ENCODE data around the gene UBIAD1. TPM values are rescaled to one million over a fixed set of nuclear protein-coding genes. Genes with fewer than 3 reads are reported as not detected.

UBIAD1 gene
- total RNA-seq, 1 donor from 2014 or later = 14.6 TPM

DNA sequence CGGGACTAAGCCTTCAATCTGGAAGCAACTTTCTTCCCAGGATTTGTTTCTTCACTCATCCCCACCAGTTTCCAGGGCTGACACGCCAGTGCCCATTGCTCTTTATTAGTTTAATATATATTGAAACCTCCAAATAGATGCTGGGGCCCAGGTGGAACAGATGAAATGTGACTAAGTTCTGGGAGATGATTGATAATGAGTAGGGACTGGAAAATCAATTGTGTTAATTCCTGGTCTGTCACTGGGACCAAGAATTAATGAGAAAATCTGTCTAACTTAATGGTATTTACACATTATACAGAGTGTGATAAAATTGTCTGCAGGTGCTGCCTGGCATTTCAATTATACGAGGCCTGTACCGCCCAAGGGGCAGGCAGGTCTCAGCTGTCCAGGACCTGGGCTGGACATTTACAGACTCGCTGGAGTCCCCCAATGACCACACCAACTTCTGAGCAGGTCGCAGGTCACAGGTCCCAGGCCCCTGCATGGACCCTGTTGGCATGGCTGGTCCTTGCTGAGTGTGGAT lies 35.8 kb downstream of the UBIAD1 start:
- no peaks in the 10 kb centered on the region for H3K9me3 Mint-ChIP-seq
- peaks cover 28% of the 10 kb centered on the region for H3K27me3 Mint-ChIP-seq (ENCODE audit: low read depth)
- H3K4me3 Mint-ChIP-seq = no peak overlapping the region
- TF ChIP-seq, protein P1, sequence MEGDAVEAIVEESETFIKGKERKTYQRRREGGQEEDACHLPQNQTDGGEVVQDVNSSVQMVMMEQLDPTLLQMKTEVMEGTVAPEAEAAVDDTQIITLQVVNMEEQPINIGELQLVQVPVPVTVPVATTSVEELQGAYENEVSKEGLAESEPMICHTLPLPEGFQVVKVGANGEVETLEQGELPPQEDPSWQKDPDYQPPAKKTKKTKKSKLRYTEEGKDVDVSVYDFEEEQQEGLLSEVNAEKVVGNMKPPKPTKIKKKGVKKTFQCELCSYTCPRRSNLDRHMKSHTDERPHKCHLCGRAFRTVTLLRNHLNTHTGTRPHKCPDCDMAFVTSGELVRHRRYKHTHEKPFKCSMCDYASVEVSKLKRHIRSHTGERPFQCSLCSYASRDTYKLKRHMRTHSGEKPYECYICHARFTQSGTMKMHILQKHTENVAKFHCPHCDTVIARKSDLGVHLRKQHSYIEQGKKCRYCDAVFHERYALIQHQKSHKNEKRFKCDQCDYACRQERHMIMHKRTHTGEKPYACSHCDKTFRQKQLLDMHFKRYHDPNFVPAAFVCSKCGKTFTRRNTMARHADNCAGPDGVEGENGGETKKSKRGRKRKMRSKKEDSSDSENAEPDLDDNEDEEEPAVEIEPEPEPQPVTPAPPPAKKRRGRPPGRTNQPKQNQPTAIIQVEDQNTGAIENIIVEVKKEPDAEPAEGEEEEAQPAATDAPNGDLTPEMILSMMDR (IDR thresholded peaks at IDR 0.05; ENCODE audit: unreplicated experiment) = no peak
- H3K4me1 Mint-ChIP-seq = peaks cover 4% of the 10 kb centered on the region
- H3K27ac Mint-ChIP-seq = no peak overlapping the region
- no peak for DNase-seq (ENCODE audit: low spot score in 2 of 2, unreplicated experiment in 2 of 2)
- no peaks in the 10 kb centered on the region for H3K36me3 Mint-ChIP-seq

DNA sequence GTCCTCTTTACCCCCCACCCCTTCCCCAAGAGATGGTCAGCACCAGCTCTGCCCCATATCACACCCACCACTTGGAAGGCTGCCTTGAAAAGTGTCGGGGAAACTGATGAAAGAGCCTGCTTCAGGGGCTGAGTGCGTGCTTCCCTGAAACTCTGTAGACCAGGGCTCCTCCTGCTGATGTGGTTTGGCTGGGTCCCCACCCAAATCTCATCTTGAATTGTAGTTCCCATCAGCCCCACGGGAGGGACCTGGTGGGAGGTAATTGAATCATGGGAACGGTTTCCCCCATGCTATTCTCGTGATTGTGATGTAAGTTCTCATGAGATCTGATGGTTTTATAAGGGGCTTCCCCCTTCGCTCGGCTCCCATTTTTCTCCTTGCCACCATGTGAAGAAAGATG lies 36.4 kb downstream of the UBIAD1 start:
- Mint-ChIP-seq H3K9me3 (no peaks in the 10 kb centered on the region), H3K27me3 (ENCODE audit: low read depth) (peaks cover 28% of the 10 kb centered on the region), H3K4me3 (no peak overlapping the region), H3K36me3 (no peaks in the 10 kb centered on the region), H3K4me1 (peaks cover 4% of the 10 kb centered on the region), H3K27ac (no peak overlapping the region)
- no peak for DNase-seq (ENCODE audit: low spot score in 2 of 2, unreplicated experiment in 2 of 2)
- TF ChIP-seq, protein P1 (IDR thresholded peaks at IDR 0.05; ENCODE audit: unreplicated experiment) = no peak

DNA sequence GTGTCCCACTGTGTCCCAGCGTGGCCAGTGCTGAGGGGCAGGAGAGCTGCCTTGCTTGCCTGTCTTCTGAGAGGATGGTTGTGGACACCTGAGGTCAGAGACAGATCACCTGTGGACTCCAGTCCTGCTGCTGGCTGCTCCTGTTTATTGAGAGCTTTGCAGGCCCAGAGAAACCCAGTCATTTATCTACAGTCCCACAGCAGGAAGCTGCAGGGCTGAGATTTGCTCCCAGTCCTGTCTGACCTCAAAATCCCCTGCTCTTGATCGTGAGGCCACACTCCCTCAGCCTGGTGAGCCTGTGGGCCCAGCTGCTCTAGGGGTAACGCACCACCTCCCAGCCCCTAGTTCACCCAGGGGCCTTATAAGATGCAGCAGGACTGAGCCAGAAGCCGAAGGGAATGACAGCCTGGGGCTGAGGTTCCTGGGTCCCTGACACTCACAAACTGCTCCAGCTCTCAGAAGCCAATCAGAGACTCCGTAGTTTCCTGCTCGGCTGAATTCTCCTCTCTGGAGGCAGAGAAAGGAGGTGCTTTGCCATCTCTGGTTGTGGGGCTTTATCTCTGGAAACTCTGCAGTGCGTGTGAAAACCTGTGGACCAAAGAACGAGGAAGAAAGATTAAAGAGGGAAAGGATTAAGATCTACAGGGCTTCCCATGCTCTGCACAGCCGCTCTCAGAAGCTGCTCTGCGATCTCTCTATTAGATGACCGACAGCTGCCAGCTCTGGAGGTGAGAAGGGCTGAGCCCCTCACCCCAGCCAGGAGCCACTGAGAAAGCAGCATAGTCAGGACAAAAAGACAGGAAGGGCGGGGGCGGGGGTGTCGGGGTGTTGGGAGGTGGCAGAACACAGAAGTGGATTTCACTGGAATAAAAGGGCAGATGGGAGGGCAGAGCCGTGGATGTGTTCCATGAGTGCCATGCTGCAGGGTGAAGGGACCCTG lies 39.1 kb downstream of the UBIAD1 start:
- Mint-ChIP-seq H3K4me3 (no peak overlapping the region), H3K27ac (no peak overlapping the region), H3K9me3 (no peaks in the 10 kb centered on the region)

DNA sequence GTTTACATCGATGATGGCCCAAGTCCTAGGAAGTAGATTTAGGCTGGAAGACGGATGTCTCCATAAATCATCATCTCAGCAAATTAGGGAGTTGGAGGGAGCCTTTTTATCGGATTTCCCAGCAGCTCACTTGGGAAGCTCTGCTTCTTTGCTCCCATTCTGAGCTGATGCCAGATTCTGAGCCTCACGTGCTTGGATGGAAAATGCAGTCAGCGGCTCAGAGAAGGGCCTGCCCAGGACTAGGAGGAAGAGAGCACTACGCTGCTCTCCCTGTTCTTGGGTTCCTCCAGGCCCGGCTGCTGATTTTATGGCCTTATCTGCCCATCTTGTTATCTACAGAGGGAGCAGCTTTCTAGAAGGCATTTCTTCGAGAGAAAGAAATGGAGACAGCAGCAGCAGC lies 42.0 kb downstream of the UBIAD1 start:
- Mint-ChIP-seq H3K9me3 (no peaks in the 10 kb centered on the region), H3K27me3 (ENCODE audit: low read depth) (peaks cover 37% of the 10 kb centered on the region), H3K36me3 (no peaks in the 10 kb centered on the region), H3K4me3 (no peak overlapping the region), H3K27ac (no peak overlapping the region), H3K4me1 (peaks cover 16% of the 10 kb centered on the region)
- TF ChIP-seq, protein P1 (IDR thresholded peaks at IDR 0.05; ENCODE audit: unreplicated experiment) = no peak
- no peak for DNase-seq (ENCODE audit: low spot score in 2 of 2, unreplicated experiment in 2 of 2)

More for the DNA sequence above, 39.1 kb downstream of the UBIAD1 start:
- TF ChIP-seq, protein P1 (IDR thresholded peaks at IDR 0.05; ENCODE audit: unreplicated experiment) = no peak
- no peak for DNase-seq (ENCODE audit: low spot score in 2 of 2, unreplicated experiment in 2 of 2)
- Mint-ChIP-seq H3K4me1 (peaks cover 16% of the 10 kb centered on the region), H3K27me3 (ENCODE audit: low read depth) (peaks cover 36% of the 10 kb centered on the region), H3K36me3 (no peaks in the 10 kb centered on the region)

DNA sequence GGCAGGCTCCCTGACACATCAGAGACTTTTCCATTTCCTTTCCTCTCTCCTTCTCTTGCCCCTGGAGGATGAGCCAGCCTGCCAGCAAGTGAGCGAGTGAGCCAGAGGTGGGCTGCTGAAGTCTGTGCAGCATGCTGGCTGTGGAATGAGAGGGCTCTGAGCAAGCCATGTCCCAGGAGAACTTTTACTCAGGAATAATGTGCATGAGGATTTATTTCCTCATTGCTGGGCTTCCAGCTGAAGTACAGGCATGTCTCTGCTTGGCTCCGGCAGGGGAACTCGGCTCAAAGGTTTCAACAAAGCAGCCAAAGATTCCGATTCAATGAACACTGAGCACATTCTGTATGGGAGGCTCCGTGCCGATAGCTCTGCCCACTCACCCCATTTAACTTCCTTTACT lies 43.7 kb downstream of the UBIAD1 start:
- Mint-ChIP-seq H3K27me3 (ENCODE audit: low read depth) (peaks cover 31% of the 10 kb centered on the region), H3K4me3 (no peak overlapping the region), H3K36me3 (no peaks in the 10 kb centered on the region), H3K9me3 (no peaks in the 10 kb centered on the region), H3K27ac (no peak overlapping the region), H3K4me1 (peaks cover 22% of the 10 kb centered on the region)
- TF ChIP-seq, protein P1 (IDR thresholded peaks at IDR 0.05; ENCODE audit: unreplicated experiment) = no peak
- DNase-seq (ENCODE audit: low spot score in 2 of 2, unreplicated experiment in 2 of 2) = no peak

All from mesothelial cell of epicardium (in vitro differentiated cells).